ENCODE results near the gene TPK1.

- TF ChIP-seq ZNF302 (tag by site-specific recombination; IDR thresholded peaks at IDR 0.05; ENCODE audit: low read depth) (no peak), ZSCAN30 (tag by site-specific recombination; IDR thresholded peaks at IDR 0.05) (no peak), CTCF (tag by site-specific recombination; IDR thresholded peaks at IDR 0.05) (no peak), HIC1 (tag by site-specific recombination; IDR thresholded peaks at IDR 0.05) (no peak), ZEB2 (tag by site-specific recombination; IDR thresholded peaks at IDR 0.05) (no peak), RBAK (tag by site-specific recombination; IDR thresholded peaks at IDR 0.05) (no peak), ZNF645 (tag by site-specific recombination; IDR thresholded peaks at IDR 0.05) (no peak), ZBTB17 (tag by site-specific recombination; IDR thresholded peaks at IDR 0.05) (no peak), BCL11A (tag by site-specific recombination; IDR thresholded peaks at IDR 0.05; ENCODE audit: low read depth) (no peak), ZNF114 (tag by site-specific recombination; IDR thresholded peaks at IDR 0.05) (no peak)
These were observed 17.3 kb downstream of the TPK1 start for GRCh38 chr7:144818511-144818910.

Data from HEK293 (cell line).